Caco-2 (cell line): ENCODE results near the gene NSMCE3. TPM values are rescaled to one million over a fixed set of nuclear protein-coding genes. Genes with fewer than 3 reads are reported as not detected.

Experiments
- BruUV-seq: library from RNA; stranded (reverse); fragments of 400-500 nt; replicated peaks from 2 replicates; lab custom pipeline; 2021; lab: Mats Ljungman, UMichigan
- CTCF ChIA-PET: fragments of 300-600 bp; sonication (Branson Sonifier 250); formaldehyde crosslinking; loops from one replicate; lab custom pipeline; 2022; ENCODE audit warnings: antibody characterized with exemption; lab: Charles Lee
- POLR2A ChIA-PET: fragments of 300-600 bp; sonication (Branson Sonifier 250); formaldehyde crosslinking; loops from one replicate; lab custom pipeline; 2022; ENCODE audit warnings: antibody characterized with exemption; lab: Charles Lee
- DNase-seq, 2 experiments: peaks; one replicate each; pipeline versions ENCODE4 v3.0.0 to v3.0.0-alpha.2; 2020 to 2022
- H3K27me3 ChIP-seq: replicated peaks from 2 replicates; pipeline ENCODE4 v1.6.0; 2011; ENCODE audit warnings: low read length; ENCODE audit not compliant: control insufficient read depth, insufficient read depth
- H3K36me3 ChIP-seq: 2 replicates; pipeline ENCODE4 v1.5.1; 2011; ENCODE audit warnings: low read length; ENCODE audit not compliant: control insufficient read depth, insufficient read depth
- H3K4me1 ChIP-seq: fragments of 250-450 bp; sonication (Bioruptor Pico); 2 replicates; pipeline ENCODE4 v1.5.1; 2020; ENCODE audit warnings: mild to moderate bottlenecking
- H3K4me3 ChIP-seq: 2 replicates; pipeline ENCODE4 v1.5.1; 2011; ENCODE audit warnings: low read depth, mild to moderate bottlenecking, control low read depth, low read length
- H3K9me3 ChIP-seq: fragments of 250-450 bp; sonication (Bioruptor Pico); 2 replicates; pipeline ENCODE4 v1.5.1; 2020; ENCODE audit warnings: mild to moderate bottlenecking, moderate library complexity
- H3K27ac Mint-ChIP-seq: one replicate; pipeline ENCODE4 v1.8.0; 2022; ENCODE audit warnings: mixed read lengths; ENCODE audit not compliant: unreplicated experiment
- H3K27me3 Mint-ChIP-seq: one replicate; pipeline ENCODE4 v1.8.0; 2022; ENCODE audit warnings: mixed read lengths; ENCODE audit not compliant: insufficient read depth, unreplicated experiment
- H3K36me3 Mint-ChIP-seq: one replicate; pipeline ENCODE4 v1.8.0; 2022; ENCODE audit warnings: mild to moderate bottlenecking, mixed read lengths; ENCODE audit not compliant: insufficient read depth, unreplicated experiment
- H3K4me1 Mint-ChIP-seq: one replicate; pipeline ENCODE4 v1.8.0; 2022; ENCODE audit warnings: low read depth, mixed read lengths; ENCODE audit not compliant: unreplicated experiment
- H3K4me3 Mint-ChIP-seq: one replicate; pipeline ENCODE4 v1.8.0; 2022; ENCODE audit warnings: mild to moderate bottlenecking, moderate library complexity, mixed read lengths; ENCODE audit not compliant: unreplicated experiment
- H3K9me3 Mint-ChIP-seq: one replicate; pipeline ENCODE4 v1.8.0; 2022; ENCODE audit warnings: mixed read lengths; ENCODE audit not compliant: unreplicated experiment
- CTCF ChIP-seq, 2 experiments: fragments of 200-600 bp in 1 of 2; IDR thresholded peaks; 1 replicate in 1 of 2; 2 replicates in 1 of 2; pipeline versions ENCODE4 v1.5.1 to v1.8.0; 2011 to 2022; ENCODE audit warnings: antibody characterized with exemption in 1 of 2, control low read depth in 1 of 2, inconsistent platforms in 1 of 2, low read depth in 1 of 2, low read length in 1 of 2, mild to moderate bottlenecking in 1 of 2, moderate library complexity in 1 of 2; ENCODE audit not compliant: insufficient read depth in 1 of 2, severe bottlenecking in 1 of 2, unreplicated experiment in 1 of 2
- intact Hi-C: fragments of 100-400 bp; cut with micrococcal nuclease; formaldehyde crosslinking; loops from one replicate; pipeline ENCODE4 v1.10.0; 2022; ENCODE audit not compliant: unreplicated experiment
- total RNA-seq: library from RNA; stranded (reverse); gene quantifications from 2 replicates; pipeline ENCODE4 v1.2.3, GENCODE V29; 2022

Gene NSMCE3
- total RNA-seq, 1 experiment from 2014 or later, result 7.8 TPM

- Mint-ChIP-seq H3K36me3 (no peaks in the 10 kb centered on the region), H3K4me1 (no peaks in the 10 kb centered on the region), H3K9me3 (no peaks in the 10 kb centered on the region), H3K27ac (no peak overlapping the region), H3K27me3 (peaks cover 21% of the 10 kb centered on the region), H3K4me3 (no peak overlapping the region)
- intact Hi-C loops, result no loop called here
- no TSS peak for BruUV-seq
- Histone ChIP-seq H3K4me1 (no peaks in the 10 kb centered on the region), H3K27me3 (no peaks in the 10 kb centered on the region), H3K9me3 (no peaks in the 10 kb centered on the region), H3K4me3 (no peak overlapping the region), H3K36me3 (no peaks in the 10 kb centered on the region)
- TF ChIP-seq CTCF (IDR thresholded peaks at IDR 0.05; ENCODE audit: insufficient read depth in 1 of 2, low read depth in 1 of 2, low read length in 1 of 2, severe bottlenecking in 1 of 2, unreplicated experiment in 1 of 2), result no peak
- POLR2A ChIA-PET, result no interaction called here
- no peak for DNase-seq
- CTCF ChIA-PET, result no interaction called here
Observed at GRCh38 chr15:29305556-29305955, 35.9 kb upstream of the NSMCE3 start.

GRCh38 chr15:29302871-29303270 lies 33.2 kb upstream of the NSMCE3 start:
- DNase-seq, result no peak
- H3K9me3 ChIP-seq, result no peaks in the 10 kb centered on the region
- intact Hi-C loops, result no loop called here
- no peaks in the 10 kb centered on the region for H3K36me3 ChIP-seq
- H3K4me3 Mint-ChIP-seq, result no peak overlapping the region
- H3K27ac Mint-ChIP-seq, result no peak overlapping the region
- no peaks in the 10 kb centered on the region for H3K4me1 Mint-ChIP-seq
- no peak overlapping the region for H3K4me3 ChIP-seq
- ChIA-PET CTCF (no interaction called here), POLR2A (no interaction called here)
- peaks cover 19% of the 10 kb centered on the region for H3K27me3 Mint-ChIP-seq
- no peak for TF ChIP-seq CTCF (IDR thresholded peaks at IDR 0.05; ENCODE audit: insufficient read depth in 1 of 2, low read depth in 1 of 2, low read length in 1 of 2, severe bottlenecking in 1 of 2, unreplicated experiment in 1 of 2)
- no peaks in the 10 kb centered on the region for H3K27me3 ChIP-seq
- no TSS peak for BruUV-seq
- no peaks in the 10 kb centered on the region for H3K36me3 Mint-ChIP-seq
- H3K4me1 ChIP-seq, result no peaks in the 10 kb centered on the region
- no peaks in the 10 kb centered on the region for H3K9me3 Mint-ChIP-seq

GRCh38 chr15:29299784-29300183 lies 30.2 kb upstream of the NSMCE3 start:
- DNase-seq, result no peak
- no peak overlapping the region for H3K27ac Mint-ChIP-seq
- no peaks in the 10 kb centered on the region for H3K4me1 Mint-ChIP-seq
- no peak overlapping the region for H3K4me3 Mint-ChIP-seq
- Histone ChIP-seq H3K9me3 (no peaks in the 10 kb centered on the region), H3K27me3 (no peaks in the 10 kb centered on the region), H3K4me1 (no peaks in the 10 kb centered on the region), H3K36me3 (no peaks in the 10 kb centered on the region), H3K4me3 (no peak overlapping the region)
- H3K27me3 Mint-ChIP-seq, result peaks cover 10% of the 10 kb centered on the region
- no peak for TF ChIP-seq CTCF (IDR thresholded peaks at IDR 0.05; ENCODE audit: insufficient read depth in 1 of 2, low read depth in 1 of 2, low read length in 1 of 2, severe bottlenecking in 1 of 2, unreplicated experiment in 1 of 2)
- no TSS peak for BruUV-seq
- H3K9me3 Mint-ChIP-seq, result no peaks in the 10 kb centered on the region
- POLR2A ChIA-PET, result no interaction called here
- intact Hi-C loops, result no loop called here
- CTCF ChIA-PET, result no interaction called here
- no peaks in the 10 kb centered on the region for H3K36me3 Mint-ChIP-seq
